Kidney capillary endothelial cell (primary cell): ENCODE results near the gene RAB11A.

Experiments
- DNase-seq: peaks from one replicate; pipeline ENCODE4 v3.0.0-alpha.2; 2018; ENCODE audit warnings: low spot score

Gene RAB11A

DNA sequence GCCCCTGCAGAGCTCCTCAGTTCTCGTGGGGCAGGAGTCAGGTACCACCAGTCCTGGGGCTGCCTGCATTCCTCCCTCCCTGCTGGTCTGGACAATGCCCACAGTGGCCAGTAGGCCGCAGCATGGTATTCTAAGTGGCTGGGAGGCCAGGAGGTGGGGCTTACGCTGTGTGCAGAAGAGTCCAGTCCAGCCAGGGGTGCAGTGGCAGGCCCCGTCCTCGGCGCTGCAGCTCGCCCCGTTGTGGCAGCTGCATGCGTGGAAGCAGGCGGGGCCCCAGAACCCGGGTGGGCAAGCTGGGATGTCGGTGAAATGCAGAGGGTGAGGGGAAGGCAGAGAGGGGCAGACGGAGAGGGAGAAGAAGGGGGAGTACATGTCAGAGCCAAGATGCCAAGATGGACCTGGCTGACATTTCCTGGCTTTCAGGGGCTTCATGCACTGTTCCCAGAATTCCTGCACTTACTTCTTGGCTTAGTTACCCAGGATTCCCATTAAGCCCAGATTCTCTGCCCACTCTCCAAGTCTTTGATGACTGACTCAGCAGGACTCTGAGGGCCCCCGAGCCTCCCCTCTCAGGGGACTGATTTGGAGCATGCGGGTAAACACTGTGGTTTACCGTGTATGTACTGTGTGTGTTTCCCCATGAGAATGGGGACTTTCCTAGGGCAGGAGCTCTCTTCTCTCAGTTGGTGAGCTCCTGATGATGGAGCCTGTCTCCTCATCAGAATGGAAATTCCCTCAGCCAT, 47.5 kb downstream of the RAB11A start:
- peak; percentile 46 for DNase-seq

DNA sequence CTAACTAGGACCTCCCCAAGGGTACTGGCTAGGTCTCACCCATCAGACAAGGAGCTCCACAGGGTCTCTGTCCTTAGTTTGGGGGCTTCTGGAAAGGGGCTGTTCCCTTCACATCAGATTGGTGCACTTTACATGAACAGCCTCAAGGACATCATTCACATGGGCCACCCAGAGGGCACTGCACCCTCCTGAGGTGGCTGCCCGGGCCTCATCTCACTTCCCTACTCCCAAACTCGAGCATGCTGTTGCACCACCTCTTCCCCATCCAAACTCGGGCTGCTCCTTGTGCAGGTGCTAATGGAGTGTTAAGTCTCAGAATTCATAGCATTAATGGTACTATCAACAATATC, 48.1 kb downstream of the RAB11A start:
- DNase-seq: no peak

DNA sequence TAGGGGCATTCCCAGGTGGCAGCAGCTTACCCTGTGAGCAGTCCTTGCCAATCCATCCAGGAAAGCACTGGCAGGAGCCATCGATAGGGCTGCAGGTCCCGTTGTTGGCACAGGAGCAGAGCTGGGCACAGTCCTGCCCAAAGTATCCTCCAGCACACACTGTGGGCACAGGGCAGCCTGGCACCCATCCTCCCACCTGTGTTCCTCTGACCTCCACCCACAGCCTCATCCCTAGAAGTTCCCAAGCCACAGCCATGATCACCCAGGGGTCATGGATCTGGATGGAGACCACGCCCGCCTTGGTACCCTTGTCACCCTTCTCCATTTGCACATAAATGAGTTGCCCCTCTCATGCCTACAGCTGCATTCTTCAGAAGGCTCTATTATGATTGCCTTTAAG, 48.6 kb downstream of the RAB11A start:
- no peak for DNase-seq

DNA sequence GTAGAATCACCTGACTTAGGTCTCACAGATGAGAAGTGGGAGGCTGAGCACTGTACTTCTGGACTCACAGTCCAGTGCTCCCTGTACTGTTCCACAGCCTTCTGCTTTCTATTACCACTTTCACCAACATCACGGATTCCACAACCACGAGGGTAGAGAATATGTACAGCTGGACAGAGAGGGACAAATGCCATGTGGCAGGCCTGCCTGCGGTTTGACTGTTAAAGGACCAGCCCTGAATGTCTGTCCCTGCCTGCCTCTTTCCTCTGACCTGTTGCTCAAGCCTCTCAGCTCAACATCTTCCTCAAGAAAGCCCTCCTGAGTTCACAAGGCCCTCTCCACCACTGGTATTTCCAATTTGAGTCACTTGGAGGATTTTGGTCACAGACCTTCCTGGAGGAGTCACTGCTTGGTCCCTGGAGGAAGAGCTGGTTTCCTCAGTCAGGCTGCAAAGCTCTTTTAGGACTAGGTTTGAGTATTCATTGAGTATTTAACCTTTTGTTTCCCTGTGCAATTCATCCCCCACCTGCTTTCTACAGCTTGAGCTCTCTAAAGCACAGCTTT, 49.1 kb downstream of the RAB11A start:
- no peak for DNase-seq

DNA sequence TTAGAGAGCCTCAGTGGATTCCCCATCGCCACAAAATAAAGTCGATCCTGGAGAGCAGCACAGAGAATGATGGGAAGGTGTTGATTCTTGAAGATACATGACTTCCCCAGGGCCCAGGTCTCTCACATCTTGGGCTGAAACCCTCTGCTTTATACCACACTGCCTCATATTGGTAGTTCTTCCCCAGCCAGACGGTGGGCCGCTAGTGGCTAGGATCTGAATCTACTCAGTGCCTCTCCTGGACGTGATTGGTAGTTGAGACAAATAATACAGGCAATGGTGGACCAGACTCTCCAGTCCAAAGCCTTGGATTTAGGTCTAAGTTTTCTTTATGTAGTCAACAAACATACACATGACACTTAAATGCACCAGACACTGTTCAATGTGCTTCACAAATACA, 49.7 kb downstream of the RAB11A start:
- no peak for DNase-seq

DNA sequence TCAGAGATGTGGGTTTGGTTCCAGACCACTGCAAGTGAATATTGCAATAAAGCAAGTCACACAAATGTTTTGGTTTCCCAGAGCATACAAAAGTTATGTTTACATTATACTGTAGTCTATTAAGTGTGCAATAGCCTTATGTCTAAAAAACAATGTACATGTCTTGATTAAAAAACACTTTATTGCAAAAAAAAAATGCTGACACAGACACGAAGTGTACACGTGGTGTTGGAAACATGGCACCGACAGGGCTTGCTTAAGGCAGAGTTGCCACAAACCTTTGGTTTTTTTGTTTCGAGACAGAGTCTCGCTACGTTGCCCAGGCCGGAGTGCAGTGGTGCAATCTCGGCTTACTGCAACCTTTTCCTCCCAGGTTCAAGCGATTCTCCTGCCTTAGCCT, 50.1 kb downstream of the RAB11A start:
- no peak for DNase-seq

DNA sequence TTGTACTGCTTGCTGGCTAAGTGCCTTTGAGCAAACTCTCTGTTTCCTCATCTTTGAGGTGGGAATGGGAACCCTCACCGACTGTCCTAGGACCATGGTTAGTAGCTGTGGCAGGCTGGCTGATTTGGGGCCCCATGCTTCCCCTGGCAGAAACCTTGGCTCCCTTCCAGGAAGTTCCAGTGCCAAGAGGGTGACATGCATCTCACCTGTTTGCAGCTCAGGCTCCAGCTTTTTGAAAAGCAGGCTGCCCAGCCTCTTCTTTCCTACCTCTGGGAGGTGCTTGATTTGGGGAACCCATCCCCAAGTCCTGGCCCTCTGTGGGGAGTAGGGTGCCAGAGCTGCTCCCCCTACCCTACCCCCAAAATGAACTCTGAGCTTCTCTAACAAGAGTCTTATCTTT, 50.8 kb downstream of the RAB11A start:
- no peak for DNase-seq

DNA sequence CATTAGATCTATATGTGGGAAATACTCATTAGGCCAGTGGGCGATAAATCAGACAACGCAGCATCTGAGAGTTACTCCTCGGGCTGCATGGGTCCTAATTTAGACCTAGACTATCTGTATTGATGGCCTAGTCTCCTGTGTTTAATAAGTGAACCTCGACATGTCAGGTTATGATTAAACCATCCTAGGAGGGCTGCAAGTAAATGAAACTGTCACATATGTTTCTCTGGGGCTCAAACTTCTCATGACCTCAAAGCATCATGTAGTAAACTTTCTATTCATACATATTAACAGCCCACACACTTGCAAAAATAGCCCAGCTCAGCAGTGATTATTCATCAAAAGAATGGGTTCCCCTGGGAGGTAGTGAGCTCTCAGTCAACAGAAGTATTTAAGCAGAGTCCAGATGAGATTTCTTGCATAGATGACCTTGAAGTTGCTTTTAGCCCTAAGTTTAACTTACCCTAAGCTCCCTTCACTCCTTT, 51.6 kb downstream of the RAB11A start:
- DNase-seq: no peak

DNA sequence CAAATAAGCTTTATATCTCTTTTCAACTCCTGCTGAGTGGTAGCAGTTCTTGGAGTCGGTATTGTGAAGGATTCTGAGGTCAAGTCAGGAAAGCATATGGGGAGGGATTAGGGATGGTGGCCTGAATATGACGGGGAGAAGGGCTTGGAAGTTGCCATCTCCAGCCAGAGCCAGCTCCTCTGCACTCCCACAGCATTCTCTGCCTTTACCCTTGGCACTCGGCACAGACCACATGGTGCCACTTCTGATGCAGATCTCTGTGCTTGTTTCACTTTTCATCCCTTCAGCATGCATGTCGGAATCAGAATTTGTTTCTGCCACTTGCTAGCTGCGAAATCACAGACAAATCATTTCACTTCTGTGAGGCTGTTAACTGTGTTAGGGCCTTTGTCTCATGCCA, 52.5 kb downstream of the RAB11A start:
- no peak for DNase-seq

DNA sequence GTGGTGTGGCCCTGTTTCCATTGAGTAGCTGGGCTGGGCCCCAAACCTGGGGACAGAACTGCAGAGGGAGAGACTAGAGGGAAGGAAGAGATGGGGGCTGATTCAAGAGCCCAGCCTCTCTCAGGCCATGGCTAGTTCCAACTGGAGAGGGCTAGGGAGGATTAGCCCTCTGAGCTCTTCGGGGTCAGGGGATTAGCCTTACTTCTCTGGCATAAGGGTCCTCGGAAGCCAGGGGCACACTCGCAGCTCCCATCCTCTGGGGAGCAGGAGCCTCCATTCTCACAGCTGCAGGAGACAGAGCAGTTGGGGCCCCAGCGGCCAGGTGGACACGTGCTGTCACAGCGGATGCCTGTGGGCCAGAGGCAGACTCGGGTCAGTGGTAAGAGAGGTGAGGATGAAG, 53.3 kb downstream of the RAB11A start:
- no peak for DNase-seq

DNA sequence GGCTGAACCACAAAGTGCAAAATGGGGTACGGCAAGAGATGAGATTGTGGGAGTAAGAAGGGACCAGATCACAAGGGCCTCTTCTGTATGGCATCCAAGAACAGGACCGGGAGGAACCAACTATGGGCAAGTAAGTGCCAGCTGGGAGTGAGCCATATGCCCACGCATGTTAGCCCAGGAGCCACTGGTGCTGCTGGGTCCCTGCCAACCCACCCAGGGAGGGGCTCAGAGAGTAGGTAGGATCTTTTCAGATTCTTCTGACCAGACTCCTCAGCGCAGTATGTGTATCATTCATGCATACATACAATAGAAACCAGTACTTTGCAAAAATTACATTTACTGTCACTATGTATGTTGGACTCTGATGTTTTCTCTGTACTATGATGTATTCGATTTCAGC, 54.0 kb downstream of the RAB11A start:
- no peak for DNase-seq

DNA sequence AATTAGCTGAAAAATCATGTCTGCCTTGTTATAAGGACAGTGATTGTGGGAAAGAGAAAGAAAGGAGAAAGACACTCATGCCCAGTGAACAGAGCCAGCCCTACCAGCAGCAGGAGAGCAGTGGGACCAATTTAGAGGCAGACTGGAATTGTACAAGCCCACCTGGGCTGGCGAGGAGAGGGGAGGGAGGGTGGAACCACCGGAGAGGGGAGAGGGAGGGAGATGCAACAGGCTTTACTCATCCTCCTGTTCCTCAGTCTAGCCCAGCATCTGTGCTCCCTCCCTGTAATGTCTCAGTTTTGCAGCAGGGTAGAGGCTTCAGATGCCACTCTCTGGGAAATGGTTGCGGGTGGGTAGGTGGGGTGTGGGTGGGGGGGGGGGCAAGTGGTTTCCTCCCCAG, 54.7 kb downstream of the RAB11A start:
- DNase-seq: no peak

DNA sequence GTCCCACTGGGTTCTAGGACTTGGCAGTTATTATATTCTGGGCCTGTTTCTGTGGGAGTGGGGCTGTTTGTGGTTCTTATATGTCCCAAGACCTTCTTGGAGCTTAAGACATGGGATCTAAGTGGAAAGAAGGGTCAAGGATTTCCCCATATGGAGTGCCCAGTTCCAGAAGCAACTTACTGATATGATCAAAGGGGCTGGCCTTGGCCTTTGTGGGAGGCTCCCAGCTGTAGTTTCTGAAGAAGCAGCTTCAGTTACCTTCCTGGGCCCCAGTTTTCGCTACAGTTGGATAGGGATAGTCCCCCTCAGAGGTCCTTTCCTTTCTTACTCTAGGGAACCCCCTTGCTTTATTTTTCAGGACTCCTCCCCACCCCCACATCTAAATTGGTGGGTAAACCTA, 56.0 kb downstream of the RAB11A start:
- no peak for DNase-seq

DNA sequence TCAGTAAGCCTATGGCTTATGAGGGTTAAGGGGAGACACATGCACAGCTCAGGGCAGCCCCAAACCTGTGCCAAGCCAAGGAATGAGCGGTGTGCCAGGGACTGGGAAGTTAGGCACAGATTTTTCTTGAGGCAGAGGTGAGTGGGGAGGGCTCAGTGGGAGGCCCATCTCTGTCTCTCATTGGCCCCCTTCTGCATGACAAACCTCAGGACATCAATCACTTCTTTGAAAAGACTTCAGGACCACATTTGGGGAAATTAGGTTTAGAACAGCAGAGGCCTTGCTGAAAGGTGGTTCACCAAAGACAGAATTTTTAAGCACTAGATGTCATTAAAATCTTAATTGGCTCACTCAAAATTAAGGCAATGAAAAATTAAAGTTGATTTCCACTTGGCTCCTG, 57.2 kb downstream of the RAB11A start:
- no peak for DNase-seq

DNA sequence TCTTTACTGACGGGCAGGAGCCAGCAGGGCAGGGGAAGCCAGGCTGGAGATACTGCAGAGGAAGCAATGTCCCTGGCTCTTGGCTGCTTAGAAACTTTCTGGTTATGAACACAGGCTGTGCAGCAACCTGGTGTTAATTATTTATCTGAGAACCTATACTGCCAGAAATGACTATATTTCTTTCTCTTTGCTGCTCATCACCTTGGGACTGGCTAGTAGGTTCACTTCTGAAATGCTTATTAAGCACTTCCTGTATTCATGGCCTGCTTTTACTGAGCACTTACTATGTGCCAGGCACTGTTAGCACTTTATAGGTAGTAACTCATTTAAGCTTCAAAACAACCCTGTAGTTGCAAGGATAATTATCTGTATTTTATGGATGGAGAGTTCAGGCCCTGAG, 57.6 kb downstream of the RAB11A start:
- no peak for DNase-seq

DNA sequence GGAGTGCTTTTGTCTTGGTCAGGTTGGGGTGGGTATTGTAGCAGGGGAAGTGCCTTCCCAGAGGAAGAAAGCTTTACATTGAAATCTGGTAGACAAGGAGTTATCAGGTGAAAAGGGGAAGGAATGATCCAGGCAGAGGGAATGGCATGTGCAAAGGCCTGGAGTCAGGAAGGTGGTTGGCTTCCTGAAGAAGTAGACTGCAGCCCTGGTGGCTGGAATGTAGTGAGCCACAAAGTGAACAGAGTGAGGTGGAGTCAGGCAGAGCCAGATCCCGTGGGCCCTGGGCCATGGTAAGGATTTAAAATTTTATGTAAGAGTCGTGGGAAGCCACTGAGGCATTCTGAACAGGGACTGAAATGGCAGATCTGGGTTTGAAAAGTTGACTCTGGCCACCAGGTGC, 58.3 kb downstream of the RAB11A start:
- no peak for DNase-seq

DNA sequence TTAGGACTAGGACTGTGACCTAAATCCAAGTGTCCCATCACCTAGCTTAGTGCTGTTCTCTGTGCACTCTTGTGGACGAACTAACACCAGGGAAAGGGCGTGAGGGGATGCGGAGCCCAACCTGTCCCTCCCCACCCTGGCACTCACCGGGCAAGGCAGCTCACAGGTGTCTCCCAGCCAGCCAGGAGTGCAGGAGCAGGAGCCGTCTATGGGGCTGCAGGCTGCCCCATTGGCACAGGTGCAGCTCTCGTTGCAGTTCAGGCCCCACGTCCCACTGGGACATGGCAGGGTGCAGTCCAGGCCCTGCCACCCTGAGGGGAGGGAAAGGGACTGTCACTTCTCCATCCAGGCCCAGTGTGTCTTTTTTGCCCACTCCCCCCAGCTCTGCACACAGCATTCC, 60.3 kb downstream of the RAB11A start:
- no peak for DNase-seq

DNA sequence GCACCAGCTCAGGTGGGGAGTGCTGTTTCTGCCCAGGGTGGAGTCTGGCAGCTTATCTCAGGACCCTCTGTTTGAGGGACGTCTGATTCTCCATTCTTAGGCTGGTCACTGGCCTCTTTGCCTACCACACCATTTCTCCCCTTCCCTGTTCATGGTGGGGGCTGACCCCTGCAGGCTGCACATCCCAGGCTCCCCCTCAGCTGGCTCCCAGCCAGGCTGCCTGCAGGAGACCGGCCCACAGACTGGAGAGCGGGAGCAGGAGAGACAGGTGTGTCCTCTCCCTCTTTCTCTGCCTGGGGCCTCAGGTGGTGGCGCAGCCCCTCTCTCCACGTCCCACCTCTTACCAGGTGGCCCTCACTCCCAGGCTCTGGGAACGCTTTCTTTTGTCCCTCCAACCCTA, 60.8 kb downstream of the RAB11A start:
- DNase-seq: no peak

DNA sequence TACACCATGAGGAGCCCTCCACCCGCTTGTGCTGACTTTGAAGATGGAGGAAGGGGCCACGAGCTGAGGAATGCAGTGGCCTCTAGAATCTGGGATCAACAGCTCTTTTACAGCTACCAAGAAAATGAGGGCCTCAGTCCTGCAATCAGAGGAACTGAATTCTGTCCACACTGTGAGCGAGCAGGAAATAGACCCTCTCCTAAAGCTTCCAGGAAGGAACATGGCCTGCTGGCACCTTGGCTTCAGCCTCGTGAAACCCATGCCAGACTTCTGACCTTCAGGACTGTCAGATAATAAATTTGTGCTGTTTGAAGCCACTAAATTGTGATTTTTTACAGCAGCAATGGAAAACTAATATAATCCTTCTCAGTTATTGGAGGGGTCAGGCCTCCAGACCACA, 61.9 kb downstream of the RAB11A start:
- DNase-seq: no peak

DNA sequence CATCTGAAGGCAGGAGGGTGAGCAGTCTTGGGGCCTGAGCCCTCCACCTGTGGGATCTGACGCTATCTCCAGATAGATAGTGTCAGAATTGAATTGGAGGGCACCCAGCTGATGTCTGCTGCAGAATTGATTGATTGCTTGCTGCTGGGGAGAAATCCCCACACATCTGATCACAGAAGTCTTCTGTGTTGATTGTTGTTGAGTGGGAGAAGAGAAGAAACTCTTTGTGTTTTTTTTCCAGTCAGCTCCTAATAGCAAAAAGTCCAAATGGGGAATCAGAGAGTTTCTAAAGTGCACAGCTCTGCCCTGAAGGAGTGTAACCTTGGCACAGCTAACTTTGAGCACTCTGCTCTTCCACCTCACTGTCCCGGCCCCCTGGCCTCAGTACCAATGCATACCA, 66.1 kb downstream of the RAB11A start:
- no peak for DNase-seq

DNA sequence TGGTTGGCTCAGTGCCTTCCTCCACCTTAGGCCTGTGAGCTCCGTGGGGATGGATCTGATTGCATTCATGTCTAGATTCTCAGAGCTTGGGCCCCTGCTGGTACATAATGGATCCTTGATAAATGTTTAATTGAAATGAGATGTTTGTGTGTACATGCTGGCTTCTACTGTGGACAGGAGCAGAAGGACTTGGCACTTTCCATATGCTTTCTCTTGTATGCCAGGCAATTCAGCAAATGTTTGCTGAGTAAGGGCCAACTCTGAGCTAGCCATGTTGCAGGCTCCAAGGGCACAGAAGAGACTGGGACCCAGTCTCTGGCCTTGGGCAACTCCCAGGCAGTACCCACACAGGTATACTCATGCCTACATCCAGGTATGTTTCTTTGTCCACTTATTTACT, 67.0 kb downstream of the RAB11A start:
- DNase-seq: no peak

DNA sequence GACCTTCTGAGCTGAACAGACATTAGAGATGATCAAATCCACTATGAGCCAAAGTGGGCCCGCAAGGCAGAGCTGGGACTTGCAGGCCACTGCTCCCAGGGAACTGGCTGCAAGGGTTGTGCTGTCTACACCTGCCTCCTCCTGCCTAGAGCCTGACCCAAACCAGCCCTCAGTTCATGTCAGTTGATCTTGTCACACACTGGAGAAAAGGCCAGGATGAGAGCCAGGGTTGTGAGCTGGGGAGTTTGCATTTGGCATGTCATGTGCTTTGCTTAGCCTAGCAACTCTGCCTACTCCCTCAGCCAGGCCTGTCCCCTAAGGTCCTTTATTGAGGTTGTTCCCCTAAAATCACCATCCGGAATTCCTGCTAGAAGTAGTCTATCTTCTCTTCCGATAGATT, 67.8 kb downstream of the RAB11A start:
- DNase-seq: no peak

DNA sequence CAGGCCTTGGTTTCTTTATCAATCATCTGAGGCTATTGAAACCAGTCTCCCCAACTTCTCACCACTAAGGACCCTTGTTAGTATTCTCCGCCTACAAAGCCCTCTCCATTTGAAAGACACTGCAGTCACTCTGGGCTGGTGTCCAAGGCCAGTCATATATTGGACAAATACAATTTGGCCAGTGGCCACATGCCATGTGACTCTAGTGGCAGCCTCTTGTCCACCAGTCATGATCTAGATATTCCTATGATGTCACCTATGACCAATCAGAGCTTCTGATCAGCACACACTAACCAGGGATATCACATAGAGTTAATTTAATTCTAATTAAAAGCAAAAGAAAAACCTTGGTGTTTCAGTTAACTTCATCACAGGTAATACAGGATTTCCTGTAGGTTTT, 68.2 kb downstream of the RAB11A start:
- no peak for DNase-seq

DNA sequence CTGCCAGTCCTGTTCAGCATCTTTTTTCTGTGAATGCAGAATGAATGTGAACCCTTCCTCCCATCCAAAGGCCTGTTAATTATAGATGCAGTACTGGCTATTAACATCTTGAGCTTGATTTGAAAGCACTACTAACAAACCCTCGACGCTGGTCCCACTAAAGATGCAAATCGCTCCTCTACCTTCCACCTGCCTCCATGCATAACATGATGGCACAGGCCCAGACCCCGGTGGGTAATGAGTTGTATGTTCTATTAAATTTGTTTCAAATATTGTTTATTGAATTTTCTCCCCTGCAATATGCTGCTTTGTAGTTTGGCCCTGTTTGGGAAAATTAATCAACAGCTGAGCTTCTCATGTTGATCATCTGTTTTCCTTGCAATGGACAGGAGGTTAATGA, 69.3 kb downstream of the RAB11A start:
- no peak for DNase-seq
